HepG2 (cell line): Measurements from ENCODE around the gene DEFB131B. TPM values are rescaled to one million over a fixed set of nuclear protein-coding genes. Genes with fewer than 3 reads are reported as not detected.

Experiments
- ATF7 ChIP-seq, 2 experiments: fragments of 450-650 bp in 1 of 2; sonication (generic) in 1 of 2; formaldehyde crosslinking in 1 of 2; IDR thresholded peaks; 2 replicates each; pipeline versions ENCODE4 v1.4.0 to v1.6.1; 2016 to 2020; ENCODE audit warnings: antibody characterized with exemption in 1 of 2, mild to moderate bottlenecking in 1 of 2, missing genetic modification reagents in 1 of 2
- CBX5 ChIP-seq: sonication (generic); formaldehyde crosslinking; IDR thresholded peaks from 2 replicates; pipeline ENCODE4 v1.4.0; 2020; ENCODE audit warnings: missing genetic modification reagents, borderline replicate concordance
- DDIT3 ChIP-seq: sonication (generic); formaldehyde crosslinking; IDR thresholded peaks from 2 replicates; pipeline ENCODE4 v1.4.0; 2020; ENCODE audit warnings: mild to moderate bottlenecking, missing genetic modification reagents
- HCFC1 ChIP-seq: fragments of 150-350 bp; IDR thresholded peaks from 2 replicates; pipeline ENCODE4 v1.6.1; 2014; ENCODE audit warnings: low read depth, low read length
- HDAC1 ChIP-seq: sonication (generic); formaldehyde crosslinking; IDR thresholded peaks from 2 replicates; pipeline ENCODE4 v1.5.1; 2020; ENCODE audit warnings: mild to moderate bottlenecking, missing genetic modification reagents
- HMG20B ChIP-seq: conservative IDR thresholded peaks from 2 replicates; pipeline ENCODE4 v1.6.1; 2016; ENCODE audit warnings: missing genetic modification reagents, missing compliant biosample characterization
- HNRNPH1 ChIP-seq: fragments of 200-400 bp; formaldehyde crosslinking; optimal IDR thresholded peaks from 2 replicates; pipeline ENCODE3; 2017; ENCODE audit warnings: mild to moderate bottlenecking, low read depth, low read length
- LRRFIP1 ChIP-seq: sonication (generic); formaldehyde crosslinking; conservative IDR thresholded peaks from 2 replicates; pipeline ENCODE4 v1.4.0; 2020; ENCODE audit warnings: missing genetic modification reagents
- MED1 ChIP-seq: sonication (generic); formaldehyde crosslinking; IDR thresholded peaks from 2 replicates; pipeline ENCODE4 v1.4.0; 2020; ENCODE audit warnings: missing genetic modification reagents
- MEIS2 ChIP-seq: sonication (generic); formaldehyde crosslinking; IDR thresholded peaks from 2 replicates; pipeline ENCODE4 v1.9.0; 2021; ENCODE audit warnings: mild to moderate bottlenecking, missing genetic modification reagents
- MNT ChIP-seq: fragments of 450-650 bp; IDR thresholded peaks from 2 replicates; pipeline ENCODE4 v1.6.1; 2016
- PAF1 ChIP-seq: IDR thresholded peaks from 2 replicates; pipeline ENCODE4 v1.6.1; 2016; ENCODE audit warnings: missing genetic modification reagents, missing compliant biosample characterization
- PHF5A ChIP-seq: IDR thresholded peaks from one replicate; pipeline ENCODE4 v1.6.1; 2018; ENCODE audit warnings: low read depth, missing genetic modification reagents; ENCODE audit not compliant: unreplicated experiment
- SIN3B ChIP-seq: fragments of 150-350 bp; IDR thresholded peaks from 2 replicates; pipeline ENCODE4 v1.6.1; 2014; ENCODE audit warnings: low read length
- SP140L ChIP-seq: sonication (generic); formaldehyde crosslinking; IDR thresholded peaks from 2 replicates; pipeline ENCODE4 v1.4.0; 2020; ENCODE audit warnings: missing genetic modification reagents, borderline replicate concordance
- SRY ChIP-seq: sonication (generic); formaldehyde crosslinking; IDR thresholded peaks from 2 replicates; pipeline ENCODE4 v1.8.0; 2022; ENCODE audit warnings: mild to moderate bottlenecking, missing genetic modification reagents
- SUZ12 ChIP-seq: fragments of 150-350 bp; IDR thresholded peaks from 2 replicates; pipeline ENCODE4 v1.6.1; 2014; ENCODE audit warnings: low read depth, low read length
- TCF7L2 ChIP-seq: IDR thresholded peaks from 2 replicates; pipeline ENCODE4 v1.6.1; 2011; ENCODE audit warnings: mild to moderate bottlenecking, low read depth, low read length, moderate library complexity
- TEF ChIP-seq: sonication (generic); formaldehyde crosslinking; IDR thresholded peaks from 2 replicates; pipeline ENCODE4 v1.5.0; 2020; ENCODE audit warnings: missing genetic modification reagents
- TRIM22 ChIP-seq: fragments of 450-650 bp; IDR thresholded peaks from 2 replicates; pipeline ENCODE4 v1.6.1; 2017
- ZMAT3 ChIP-seq: sonication (generic); formaldehyde crosslinking; conservative IDR thresholded peaks from 2 replicates; pipeline ENCODE4 v1.7.0; 2021; ENCODE audit warnings: missing genetic modification reagents
- ZNF549 ChIP-seq: sonication (generic); formaldehyde crosslinking; IDR thresholded peaks from 2 replicates; pipeline ENCODE4 v1.5.0; 2020; ENCODE audit warnings: missing genetic modification reagents
- ZNF891 ChIP-seq: sonication (generic); formaldehyde crosslinking; IDR thresholded peaks from 2 replicates; pipeline ENCODE4 v1.5.0; 2020; ENCODE audit warnings: mild to moderate bottlenecking, missing genetic modification reagents
- polyA plus RNA-seq, 8 experiments: library from polyadenylated mRNA; depleted of rRNA in 3 of 8; stranded (reverse) in 7 of 8; unstranded in 1 of 8; fragments of >200 nt; fragmentation: Illumina TruSeq in 4 of 8; extraction: Trizol in 4 of 8; gene quantifications; 2 replicates each; pipeline versions ENCODE4 v1.2.1 to v1.2.3, GENCODE V29; 2011 to 2016; ENCODE audit warnings: low read depth in 4 of 8, missing spikeins in 1 of 8, mixed read lengths in 1 of 8; ENCODE audit not compliant: insufficient read depth in 1 of 8
- total RNA-seq, 5 experiments: library from RNA; depleted of rRNA; stranded (reverse); fragments of >200 nt; fragmentation: Illumina TruSeq; extraction: Trizol; gene quantifications; 2 replicates each; pipeline ENCODE4 v1.2.3, GENCODE V29; 2016; ENCODE audit warnings: low read depth in 1 of 5

DEFB131B gene
- total and polyA plus RNA-seq, 2 of the 13 experiments (the other 11 are each of a cell fraction or from before 2014, with no cell fraction given), result not detected

- TF ChIP-seq DDIT3 (no peak), PAF1 (CRISPR knock-in tag) (no peak), ATF7 (IDR thresholded peaks at IDR 0.05) (no peak), ATF7 (CRISPR knock-in tag; IDR thresholded peaks at IDR 0.05) (no peak), HCFC1 (peak; percentile 86), CBX5 (CRISPR knock-in tag) (no peak), SUZ12 (peak; percentile 68), HMG20B (CRISPR knock-in tag) (no peak), ZMAT3 (CRISPR knock-in tag) (0 out of 2 replicates have a peak, but pooled peaks have one; percentile 50), SP140L (CRISPR knock-in tag) (no peak), TRIM22 (no peak), MED1 (CRISPR knock-in tag) (peak; percentile 10; the same call in 1 of the 2 replicates), TEF (CRISPR knock-in tag) (no peak), HNRNPH1 (no peak), SRY (CRISPR knock-in tag) (peak; percentile 20; the same call in 1 of the 2 replicates), LRRFIP1 (no peak), SIN3B (no peak), ZNF549 (CRISPR knock-in tag) (no peak), HDAC1 (CRISPR knock-in tag) (peak; percentile 79), ZNF891 (0 out of 2 replicates have a peak, but pooled peaks have one; percentile 48), MEIS2 (CRISPR knock-in tag) (peak; percentile 41; the same call in 1 of the 2 replicates), MNT (no peak), TCF7L2 (no peak), PHF5A (CRISPR knock-in tag) (no peak)
These were observed 49.8 kb downstream of the DEFB131B start, which contains the start of gene XNDC1N (continued) for GRCh38 chr11:71927820-71928736.
